DMS53 treated with DMSO at 0.1 percent for 48 hours (cell line): Measurements from ENCODE around the gene RPL13A.
A peak's percentile ranks its signal among the peaks of the same experiment; 100 is the strongest.
"Not testable (repeated sequence)": the region's sequence is repeated elsewhere in the genome, so short reads cannot be mapped to it uniquely, and the experiment has no call there.

ENCODE experiments used
- DNase-seq: peaks from one replicate; lab custom pipeline; 2025; ENCODE audit not compliant: unreplicated experiment; lab: John Stamatoyannopoulos, UW

RPL13A gene

GRCh38 chr19:49487277-49488045, at the start of gene RPL13A:
Gene RPL13A, plus strand, starts transcription at chr19:49487608. Its CDS starts 22 bp downstream, at chr19:49487630.
- DNase-seq: peak; percentile 91

GRCh38 chr19:49438261-49438660, 49.1 kb upstream of the RPL13A start:
- no peak for DNase-seq

GRCh38 chr19:49439836-49440235, 47.6 kb upstream of the RPL13A start:
- DNase-seq: no peak

DNA sequence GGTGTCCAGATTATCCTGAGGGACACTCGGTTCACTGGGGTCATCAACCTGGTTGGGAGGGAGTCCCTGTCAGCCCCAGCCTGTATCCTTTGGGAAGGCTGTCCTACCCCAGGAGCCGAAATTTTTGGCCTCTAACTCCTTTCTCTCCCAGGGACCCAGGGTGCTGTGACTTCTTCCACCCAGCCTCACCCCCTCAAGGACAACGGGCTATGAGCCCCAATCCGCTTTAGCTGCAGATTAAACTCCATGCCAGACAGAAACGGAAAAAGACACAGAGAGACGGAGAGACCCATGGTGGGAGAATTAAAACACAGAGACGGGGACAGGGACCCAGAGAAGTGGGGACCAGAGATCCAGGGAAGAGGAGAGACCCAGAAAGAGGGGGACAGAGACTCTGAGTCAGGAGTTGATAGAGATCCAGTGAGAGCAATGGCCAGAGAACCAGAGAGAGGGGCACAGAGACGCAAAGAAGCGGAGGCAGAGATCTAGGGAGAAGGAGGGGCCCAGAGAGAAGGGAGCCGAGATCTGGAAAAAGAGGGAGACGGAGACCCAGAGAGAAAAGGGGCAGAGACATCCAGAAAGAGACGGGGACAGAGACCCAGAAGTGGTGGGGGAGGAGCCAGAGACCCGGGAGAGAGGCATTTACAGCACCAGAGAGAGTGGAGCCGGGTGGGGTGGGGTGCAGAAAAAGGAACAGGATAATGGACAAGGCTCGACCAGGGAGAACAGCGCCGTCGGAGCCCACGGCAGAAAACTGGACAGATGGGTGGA, 46.8 kb upstream of the RPL13A start:
- no peak for DNase-seq

DNA sequence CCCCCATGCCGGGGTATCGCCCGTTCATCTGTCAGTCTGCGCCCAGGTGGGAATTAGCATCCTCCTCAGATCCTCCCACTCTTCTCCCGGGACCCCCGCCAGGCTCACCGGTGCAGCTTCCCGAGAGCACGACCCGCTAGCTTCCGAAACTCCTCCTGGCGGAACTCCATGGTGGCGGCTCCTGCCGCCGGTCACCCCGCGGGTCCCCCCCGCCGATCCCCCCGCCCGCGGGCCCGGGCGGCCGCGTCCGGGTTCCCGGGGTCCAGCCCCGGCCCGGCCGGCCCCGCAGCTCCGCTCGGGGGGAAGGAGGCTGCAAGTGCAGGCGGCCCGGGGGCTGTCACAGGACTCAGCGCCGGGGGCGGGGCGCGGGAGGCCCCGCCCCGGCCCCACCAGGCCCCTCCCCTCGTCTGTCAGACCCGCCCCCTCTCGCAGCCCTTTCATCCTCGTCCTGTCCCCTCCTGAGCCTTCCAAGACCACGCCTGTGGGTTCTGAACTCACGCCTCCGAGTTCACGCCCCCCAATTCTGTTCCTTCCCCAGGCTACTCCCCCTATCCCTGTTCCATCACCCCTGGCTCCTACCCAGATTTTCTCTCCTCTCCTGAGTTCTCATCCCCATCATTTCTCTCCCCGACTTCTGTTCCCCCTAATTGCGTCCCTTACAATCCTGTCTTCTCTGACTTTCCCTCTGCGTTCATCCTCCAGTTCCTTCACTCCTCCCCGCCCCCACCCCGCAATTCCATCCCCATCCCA, 46.0 kb upstream of the RPL13A start, which contains the start of gene SLC17A7:
Gene SLC17A7 (minus strand): TSS at position 318 of the 750 bp plus-strand sequence. CDS start 148 bp downstream, at position 170.
- DNase-seq: no peak

DNA sequence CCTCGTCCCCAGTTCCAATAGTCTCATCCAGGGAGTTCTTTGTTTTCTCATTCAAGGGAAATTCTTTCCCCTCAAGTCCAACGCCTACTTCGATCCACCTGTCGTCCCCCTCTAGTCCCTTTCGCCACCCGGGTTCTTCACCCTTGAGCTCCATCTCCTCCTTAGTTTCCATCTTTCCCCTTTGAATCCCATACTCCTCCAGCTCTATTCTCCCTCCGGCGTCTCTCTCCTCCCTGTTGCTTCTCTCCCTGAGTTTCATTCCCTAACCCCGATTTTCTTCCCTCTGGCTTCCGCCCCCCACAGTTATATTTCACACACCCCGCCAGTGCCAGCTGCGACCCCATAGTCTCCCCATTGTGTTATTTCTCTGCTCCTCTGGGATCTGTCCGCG, 45.5 kb upstream of the RPL13A start:
- no peak for DNase-seq

GRCh38 chr19:49442354-49442753, 45.1 kb upstream of the RPL13A start:
- DNase-seq: peak; percentile 23

DNA sequence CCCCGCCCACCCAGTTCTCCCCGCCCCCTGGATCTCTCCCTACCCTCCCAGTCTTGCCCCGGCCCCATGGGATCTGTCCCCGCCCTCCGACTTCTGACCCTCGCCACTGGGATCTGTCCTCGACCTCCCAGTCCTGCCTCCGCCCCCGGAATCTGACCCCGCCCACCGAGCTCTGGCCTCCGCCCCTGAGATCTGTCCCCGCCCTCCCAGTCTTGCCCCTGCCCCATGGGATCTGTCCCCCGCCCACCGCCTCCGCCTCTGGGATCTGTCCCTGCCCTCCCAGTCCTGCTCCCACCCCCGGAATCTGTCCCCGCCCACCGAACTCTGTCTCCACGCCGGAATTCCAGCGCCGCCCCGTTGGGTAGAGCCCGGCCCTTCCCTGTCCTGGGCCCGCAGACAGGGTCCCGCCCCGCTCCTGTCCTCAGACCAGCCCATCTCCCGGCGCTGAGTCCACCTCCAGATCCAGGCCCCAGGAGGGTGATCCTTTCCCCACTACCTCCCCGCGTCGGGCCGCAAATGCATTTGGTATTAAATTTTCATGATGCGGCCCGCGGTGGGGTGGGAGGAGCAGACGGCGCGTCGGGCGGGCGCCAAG, 44.5 kb upstream of the RPL13A start:
- DNase-seq: peak; percentile 51

DNA sequence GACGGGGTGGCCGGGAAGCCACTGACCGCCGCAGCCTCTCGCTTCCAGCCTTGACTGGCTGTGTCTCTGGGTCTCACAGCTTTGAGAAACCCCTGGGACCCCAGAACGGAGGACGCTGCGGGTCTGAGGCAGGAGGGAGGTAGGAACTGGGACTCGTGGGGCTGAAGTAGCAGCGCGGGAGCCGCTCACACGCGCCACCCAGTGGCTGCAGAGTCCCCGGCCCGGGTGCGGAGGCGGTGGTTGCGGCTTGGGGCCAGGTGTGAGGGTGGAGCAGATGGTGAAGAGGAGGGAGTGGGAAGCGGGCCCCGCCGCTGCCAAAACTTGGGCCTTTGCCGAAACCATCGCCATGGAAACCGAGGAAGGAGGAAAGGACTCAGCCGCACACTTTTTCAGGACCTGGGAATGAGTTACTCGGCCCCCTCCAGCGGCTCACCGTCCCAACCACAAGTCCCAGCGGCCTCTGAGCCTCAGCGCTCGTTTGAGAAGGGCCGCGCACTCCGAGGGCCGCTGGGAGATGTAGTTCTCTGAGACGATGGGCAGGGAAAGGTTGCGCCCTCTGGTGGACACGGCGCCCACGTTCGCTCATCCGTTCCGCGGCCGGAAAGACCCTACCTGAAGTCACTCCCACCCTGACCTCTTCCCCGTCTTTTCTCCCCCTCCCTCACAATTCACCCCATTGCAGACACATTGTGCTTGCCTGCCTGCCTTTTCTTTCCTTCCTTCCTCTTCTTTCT, 43.9 kb upstream of the RPL13A start:
- DNase-seq: peak; percentile 77

GRCh38 chr19:49444100-49444700, 43.2 kb upstream of the RPL13A start:
- not testable (repeated sequence) for DNase-seq

GRCh38 chr19:49445997-49446396, 41.4 kb upstream of the RPL13A start:
- DNase-seq: no peak

- DNase-seq: no peak
These were observed 39.6 kb upstream of the RPL13A start for GRCh38 chr19:49447485-49448431.

- no peak for DNase-seq
These were observed 39.0 kb upstream of the RPL13A start for GRCh38 chr19:49448432-49448786.

GRCh38 chr19:49450405-49450804, 37.0 kb upstream of the RPL13A start:
- no peak for DNase-seq

- peak; percentile 96 for DNase-seq
These were observed 35.8 kb upstream of the RPL13A start, which contains the start of gene PIH1D1 for GRCh38 chr19:49451430-49452181. Gene PIH1D1, minus strand, starts transcription at chr19:49451814. Its CDS starts 240 bp downstream, at chr19:49451574.

GRCh38 chr19:49453013-49453756, 34.2 kb upstream of the RPL13A start, which contains the start of gene ALDH16A1:
Gene ALDH16A1, plus strand, starts transcription at chr19:49453225. Its CDS starts 107 bp downstream, at chr19:49453332.
- DNase-seq: peak; percentile 90

DNA sequence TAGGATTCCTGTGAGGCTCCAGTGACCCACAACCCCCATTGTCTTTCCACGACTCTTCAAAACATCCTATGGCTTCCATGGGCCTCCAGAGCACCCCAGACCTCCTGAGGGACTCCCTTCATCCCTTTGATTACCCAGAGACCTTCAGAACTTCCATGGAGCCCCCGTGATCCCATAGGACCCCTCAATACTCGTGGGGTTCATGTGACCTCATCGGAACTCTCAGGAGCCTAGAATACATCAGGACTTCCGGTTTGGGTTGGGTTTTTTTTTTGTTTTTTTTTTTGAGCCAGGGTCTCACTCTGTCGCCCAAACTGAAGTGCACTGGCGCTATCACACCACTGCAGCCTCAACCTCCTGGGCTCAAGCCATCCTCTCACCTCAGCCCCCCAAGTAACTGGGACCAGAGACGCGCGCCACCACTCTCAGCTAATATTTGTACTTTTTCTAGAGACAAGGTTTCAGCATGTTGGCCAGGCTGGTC, 33.6 kb upstream of the RPL13A start:
- no peak for DNase-seq
